ENCODE results near the gene APBB1IP.
"Not testable (repeated sequence)": the region's sequence is repeated elsewhere in the genome, so short reads cannot be mapped to it uniquely, and the experiment has no call there.

The APBB1IP gene

DNA sequence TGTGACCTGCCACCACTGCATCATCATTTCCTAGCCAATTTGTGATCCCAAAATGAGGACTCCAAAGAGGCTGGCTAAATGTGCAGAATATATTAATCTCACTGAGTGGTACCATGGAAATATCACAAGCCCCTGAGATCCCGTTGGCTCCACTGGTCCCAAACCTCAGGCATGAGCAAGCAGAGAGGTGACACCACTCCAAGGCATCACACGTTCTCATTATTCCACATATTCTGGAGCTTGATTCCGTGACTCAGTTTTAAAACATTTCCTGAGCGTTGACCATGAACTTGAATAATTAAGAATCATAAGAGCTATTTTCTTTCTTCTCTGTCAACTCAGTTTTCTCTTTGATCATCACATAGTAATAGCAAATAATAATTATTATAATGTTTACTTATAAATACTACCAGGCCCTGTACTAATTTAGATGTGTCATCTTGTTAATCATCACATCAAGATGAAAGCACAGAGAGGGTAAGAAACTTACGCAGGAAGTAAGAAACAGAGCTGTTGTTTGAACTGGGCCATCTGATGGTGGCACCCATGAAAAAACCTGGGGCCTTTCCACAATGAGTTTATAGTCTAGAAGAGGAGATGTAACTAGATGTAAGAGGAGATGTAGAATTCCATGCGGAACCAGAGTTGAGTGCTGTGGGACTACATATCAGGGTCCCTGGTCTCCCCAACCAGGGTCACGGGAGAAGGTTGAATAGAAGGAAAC, 3.5 kb downstream of the APBB1IP start:
- DNase-seq: no peak

DNA sequence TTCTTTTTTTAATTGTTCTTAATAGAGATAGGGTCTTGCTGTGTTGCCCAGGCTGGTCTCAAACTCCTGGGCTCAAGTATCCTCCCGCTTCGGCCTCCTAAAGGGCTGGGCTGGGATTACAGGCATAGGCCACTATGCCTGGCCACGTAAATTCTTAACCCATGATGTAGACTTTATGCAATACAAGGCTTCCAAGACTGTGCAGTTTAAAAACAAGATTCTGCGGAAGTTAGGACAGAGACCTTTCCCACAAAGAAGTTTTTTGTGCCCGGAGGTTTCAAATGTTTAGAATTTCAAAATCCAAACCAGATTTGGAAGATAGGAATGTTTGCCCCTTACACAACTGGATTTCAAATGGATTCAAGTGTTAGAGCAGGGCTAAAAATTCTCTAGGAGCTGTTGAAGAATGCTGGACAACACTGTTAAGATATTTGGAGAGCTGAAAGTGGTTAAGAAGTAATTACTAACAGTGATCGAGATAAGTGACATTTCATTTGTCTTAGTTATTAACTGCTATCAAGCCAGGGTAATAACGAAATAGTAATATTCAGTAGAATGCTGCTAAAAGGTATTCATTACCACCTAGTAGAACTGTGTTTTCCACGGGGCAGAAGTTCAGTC, 7.4 kb downstream of the APBB1IP start:
- no peak for DNase-seq

DNA sequence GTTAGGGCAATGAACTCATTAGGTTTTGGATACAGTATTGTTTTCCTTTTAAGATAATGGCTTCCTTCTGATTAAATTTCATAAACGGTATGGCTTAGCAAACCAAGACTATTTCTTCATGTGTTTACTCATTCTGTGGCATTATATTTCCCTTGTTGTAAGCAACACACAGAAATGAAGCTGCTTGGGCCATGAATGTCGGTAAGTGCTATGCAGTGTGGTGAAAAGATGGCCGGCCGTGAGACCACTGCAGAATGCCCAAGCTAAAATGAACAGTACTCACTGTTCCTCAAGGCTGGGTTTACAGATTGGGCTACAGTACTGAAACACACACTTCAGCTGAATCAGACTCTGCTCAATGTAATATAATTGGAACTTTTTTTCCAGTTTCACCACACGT, 8.1 kb downstream of the APBB1IP start:
- DNase-seq: no peak

DNA sequence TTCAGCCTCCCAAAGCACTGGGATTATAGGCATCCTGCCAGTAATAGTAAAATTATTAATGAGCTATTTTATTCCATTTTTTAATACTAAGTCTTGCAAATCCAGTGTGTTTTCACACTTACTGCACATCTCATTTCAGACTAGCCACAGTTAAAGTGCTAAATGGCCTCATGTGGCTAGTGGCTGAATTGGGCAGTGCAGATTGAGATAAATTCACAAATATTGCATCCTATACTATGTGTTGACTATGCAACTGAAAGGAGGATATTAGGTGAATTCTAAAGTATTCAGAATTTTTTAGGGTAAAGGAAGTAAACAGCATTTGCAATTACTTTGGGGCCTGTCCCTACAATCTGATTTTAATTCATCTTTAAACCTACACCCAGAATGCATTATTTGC, 10.2 kb downstream of the APBB1IP start:
- DNase-seq: peak; percentile 40

DNA sequence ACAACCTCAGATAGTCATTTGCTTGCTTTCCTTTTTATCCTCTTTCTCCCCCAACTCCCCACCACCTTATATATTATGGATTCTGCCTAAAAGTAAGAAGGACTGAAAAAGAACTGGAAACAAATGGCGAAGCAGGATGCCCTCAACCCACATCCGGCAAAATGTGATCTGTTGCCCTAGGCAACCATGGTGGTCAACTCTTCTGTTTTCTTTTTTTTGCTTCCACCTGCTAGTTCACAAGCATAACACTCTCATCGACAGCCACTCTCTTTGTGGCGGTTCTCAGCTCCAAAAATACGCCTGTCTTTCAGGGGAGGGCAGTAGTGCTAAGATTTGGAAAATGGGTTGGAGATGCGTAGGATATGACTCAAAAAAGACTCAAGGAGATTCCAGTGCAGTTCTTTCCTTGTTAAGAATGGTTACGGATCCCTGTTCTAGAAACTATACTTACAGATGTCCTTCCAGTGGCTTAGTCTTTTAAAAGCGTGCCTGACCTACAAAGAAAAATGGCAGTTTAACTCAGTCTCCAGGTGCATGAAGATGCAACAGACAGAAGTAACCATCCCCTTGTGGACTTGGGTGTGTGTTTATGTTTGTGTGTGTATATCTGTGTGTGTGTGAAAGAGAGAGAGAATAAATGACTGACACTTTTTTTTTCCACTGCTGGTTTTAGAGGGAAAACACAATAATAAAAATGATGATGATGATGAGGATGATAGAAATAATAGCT, 10.7 kb downstream of the APBB1IP start:
- DNase-seq: peak; percentile 64

DNA sequence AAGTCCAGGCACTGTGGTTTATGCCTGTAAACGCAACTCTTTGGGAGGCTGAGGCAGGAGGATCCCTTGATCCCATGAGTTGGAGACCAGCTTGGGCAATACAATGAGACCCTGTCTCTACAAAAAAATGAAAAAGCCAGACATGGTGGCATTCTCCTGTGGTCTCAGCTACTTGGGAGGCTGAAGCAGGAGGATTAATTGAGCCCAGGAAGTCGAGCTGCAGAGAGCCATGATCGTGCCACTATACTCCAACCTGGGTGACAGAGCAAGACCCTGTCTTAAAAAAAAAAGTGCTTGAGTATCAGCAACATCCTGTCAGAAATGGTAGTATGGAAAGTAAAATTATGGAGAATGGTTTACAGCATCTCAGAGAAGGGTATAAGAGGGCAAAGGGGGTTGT, 11.6 kb downstream of the APBB1IP start:
- DNase-seq: no peak

DNA sequence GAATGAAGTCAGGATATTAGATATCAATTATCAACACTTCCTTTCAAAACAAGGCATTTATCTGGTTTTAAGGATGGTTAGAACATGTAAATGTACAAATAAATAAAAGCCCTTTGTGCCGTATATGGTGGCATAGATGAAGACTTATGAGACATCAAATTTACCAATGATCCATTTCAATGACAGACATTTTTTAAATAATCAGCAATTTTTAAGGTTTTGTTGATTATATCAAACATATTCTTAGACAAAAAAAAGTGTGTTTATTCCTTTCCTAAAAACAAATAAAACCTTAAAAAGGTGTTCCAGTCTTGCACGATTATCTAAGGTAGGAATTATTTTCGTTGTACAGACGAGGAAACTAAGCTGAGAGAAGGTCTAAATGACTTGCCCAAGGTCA, 13.8 kb downstream of the APBB1IP start:
- DNase-seq: no peak

DNA sequence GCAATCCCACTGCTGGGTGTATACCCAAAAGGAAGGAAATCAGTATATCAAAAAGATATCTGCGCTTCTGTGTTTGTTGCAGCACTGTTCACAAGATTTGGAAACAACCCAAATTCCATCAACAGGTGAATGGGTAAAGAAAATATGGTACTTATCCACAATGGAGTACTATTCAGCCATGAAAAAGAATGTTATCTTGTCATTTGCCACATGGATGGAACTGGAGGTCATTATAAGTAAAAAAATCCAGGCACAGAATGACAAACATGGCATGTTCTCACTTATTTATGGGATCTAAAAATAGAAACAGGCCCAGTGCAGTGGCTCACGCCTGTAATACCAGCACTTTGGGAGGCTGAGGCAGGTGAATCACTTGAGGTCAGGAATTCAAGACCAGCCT, 15.7 kb downstream of the APBB1IP start:
- DNase-seq: no peak

DNA sequence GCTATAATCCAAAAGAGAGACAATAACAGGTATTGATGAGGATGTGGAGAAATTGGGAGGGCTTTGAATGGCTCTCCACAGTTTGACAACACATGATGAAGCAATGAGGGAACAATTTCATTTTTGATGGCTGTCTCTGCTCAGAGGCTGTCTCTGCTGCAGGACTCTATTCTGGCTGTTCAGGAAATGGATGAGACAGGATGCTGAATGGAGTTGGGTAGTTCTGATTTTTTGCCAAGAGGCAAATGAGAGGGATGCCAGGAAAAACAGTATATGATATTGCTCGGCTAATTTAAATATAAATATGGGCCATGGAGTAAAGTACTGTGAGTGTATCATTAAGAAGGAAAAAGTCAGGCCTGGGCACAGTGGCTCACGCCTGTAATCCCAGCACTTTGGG, 16.8 kb downstream of the APBB1IP start:
- DNase-seq: no peak

DNA sequence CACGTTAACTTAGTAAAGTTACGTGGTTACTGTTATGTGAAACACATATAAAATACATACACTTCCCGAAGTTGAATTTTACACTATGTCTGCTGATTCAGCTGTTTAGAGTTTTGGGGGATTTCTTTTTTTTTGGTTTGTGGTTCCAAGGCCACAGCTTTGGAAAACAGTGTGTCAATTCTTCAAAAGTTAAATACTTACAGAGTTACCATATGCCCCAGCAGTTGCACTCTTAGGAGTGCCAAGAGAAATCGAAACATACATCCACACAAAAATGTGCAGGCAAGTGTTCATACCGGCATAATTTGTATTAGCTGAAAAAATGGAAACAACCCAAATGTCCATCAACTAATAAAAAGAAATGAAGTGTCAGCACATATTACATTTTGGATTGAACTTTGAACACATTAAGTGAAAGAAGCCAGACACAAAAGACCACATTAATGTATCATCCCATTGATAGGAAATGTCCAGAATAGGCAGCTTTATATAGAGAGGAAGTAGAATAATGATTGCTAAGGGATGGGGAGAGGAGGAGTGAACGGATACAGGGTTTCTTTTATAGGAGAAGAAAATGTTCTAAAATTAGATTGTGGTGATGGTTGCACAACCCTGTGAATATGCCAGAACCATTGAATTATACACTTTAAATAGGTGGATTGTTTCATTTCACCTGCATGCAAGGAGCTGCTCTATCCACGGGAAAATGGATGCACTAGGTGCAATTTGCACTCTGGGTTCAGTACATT, 17.6 kb downstream of the APBB1IP start:
- no peak for DNase-seq

DNA sequence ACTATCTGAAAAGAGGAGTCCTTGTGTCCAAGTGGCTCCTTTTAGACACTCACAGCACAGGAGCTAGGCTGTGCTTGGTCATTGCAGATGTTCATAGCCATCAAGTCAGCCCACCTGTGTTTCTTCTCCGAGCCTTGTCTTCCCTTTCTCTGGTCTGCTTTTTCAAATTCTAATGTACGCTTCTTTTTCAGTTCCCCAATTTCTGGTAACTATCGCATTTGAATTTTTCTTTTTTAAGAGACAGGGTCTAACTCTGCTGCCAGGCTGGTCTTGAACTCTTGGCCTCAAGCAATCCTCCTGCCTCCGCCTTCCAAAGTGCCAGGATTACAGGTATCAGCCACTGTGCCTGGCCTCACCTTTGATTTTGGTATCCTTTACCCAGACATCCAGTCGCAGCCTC, 18.9 kb downstream of the APBB1IP start:
- DNase-seq: no peak

DNA sequence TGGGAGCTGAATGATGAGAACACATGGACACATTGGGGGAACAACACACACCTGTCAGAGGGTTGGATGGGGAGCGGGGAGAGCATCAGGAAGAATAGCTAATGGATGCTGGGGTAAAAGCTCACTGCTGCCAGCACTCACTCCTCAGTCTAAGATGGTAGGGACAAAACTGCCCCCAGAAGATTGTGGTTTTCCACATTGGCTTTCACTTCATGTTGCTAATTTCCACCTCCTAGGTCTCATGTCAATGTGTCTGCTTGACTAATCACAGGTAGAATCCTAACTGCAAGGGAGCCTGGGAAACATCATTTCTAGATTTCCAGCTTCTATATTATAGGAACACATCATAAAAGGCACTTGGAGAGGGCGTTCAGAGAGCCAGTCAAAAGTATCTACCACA, 22.6 kb downstream of the APBB1IP start:
- no peak for DNase-seq

DNA sequence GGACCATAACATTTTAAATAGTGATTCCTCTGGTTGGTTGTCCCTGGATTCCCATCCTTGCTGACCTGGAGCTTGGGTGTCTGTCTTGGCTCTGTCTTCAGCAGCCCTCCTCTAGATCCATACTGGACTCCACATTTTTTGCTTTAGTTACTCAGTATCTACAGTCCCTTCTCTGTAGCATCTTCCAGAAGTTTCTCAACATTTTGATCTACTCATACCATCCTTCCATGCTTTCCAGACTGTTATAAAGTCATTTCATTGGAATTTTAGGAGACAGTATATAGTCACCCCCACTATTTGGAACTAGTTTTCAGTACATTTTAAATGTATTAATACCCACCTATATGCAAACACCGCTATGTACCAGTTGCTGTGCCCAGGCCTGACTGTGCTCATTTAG, 25.8 kb downstream of the APBB1IP start:
- DNase-seq: no peak

DNA sequence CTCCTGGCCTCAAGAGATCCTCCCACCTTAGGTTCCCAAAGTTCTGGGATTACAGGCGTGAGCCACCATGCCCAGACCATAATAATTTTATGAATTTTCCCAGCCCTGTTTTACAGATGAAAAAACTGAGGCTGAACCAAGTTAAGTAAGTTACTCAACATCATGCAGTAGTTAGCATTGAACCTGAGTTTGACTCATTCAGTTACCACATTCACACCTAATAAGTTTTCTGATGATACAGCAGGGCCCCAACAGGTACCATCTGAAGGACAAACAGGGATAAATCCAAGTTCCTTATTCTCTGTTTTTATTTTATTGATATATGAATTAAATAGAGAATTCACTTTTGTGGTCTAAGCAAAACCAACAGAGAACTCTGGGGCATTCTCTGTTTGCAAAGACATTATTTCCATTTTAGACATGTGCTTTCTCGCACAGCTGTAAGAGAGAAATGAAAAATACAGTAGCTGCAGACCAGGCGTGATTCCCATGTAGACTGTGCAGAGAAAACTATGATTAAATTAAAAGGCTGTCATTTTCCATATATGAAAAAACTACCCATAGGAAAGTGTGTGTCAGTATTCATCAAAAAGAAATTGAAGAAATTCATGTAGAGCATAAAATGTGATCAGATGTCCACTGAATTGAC, 26.6 kb downstream of the APBB1IP start:
- no peak for DNase-seq

DNA sequence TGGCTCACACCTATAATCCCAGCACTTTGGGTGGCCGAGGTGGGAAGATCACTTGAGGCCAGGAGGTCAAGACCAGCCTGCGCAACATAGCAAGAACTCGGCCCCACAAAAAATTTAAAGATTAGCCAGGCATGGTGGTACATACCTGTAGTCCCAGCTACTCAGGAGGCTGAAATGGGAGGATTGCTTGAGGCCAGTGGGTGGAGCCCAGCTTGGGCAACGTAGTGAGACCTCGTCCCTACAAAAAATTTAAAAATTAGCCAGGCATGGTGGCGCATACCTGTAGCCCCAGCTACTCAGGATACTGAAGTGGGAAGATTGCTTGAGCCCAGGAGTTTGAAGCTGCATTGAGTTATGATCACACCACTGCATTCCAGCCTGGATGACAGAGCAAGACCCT, 28.4 kb downstream of the APBB1IP start:
- not testable (repeated sequence) for DNase-seq

DNA sequence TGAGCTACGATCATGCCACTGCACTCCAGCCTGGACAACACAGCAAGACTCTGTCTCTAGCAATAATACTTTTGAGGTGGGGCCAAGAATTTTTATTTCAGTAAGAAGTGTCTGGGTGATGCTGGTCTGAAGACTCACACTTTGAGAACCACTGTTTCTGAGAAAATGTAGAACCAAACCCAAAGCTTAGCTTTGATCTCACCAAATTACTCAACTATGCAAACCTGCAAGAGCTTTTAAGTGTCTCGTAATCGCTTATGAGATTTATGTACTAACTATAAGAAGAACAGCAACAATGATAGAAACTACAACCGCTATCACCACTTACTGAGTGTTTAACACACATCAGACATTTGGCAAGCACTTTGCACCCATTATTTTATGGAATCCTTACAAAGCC, 29.5 kb downstream of the APBB1IP start:
- no peak for DNase-seq

DNA sequence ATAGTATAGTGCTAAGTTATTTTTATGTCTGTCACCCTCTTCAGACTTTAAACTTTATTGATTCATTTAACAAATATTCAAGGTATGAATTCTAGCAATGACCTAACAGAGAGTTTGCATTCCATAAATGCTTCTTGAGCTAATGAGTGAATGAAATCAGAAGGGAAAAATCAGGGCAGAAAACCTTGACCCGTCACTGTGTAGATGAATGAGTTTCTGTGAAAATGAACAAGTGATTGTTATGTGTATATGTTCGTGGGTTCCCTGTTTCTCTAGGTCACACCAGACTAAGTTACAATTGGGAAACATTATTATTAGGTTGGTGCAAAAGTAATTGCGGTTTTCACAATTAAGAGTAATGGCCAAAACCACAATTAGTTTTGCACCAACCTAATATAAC, 30.1 kb downstream of the APBB1IP start:
- DNase-seq: no peak

DNA sequence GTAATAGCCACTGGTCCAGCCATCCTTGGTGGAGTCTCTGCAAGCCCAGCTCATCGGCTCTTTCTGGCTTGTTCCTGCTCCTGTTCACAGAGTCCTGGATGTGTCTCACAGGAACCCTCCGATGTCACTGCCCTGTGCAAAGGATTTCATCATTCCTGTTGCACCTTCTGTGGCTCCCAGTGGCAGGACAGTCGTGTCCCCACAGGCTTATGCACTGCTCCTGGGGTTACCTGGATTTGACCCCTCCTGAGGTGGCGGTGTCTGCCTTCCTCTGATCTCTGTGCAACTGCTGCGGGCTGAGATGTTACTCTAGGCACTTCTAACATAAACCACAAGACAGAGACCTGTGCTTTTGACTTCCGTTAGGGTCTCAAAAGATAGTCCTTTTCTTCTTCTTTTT, 30.6 kb downstream of the APBB1IP start:
- no peak for DNase-seq

DNA sequence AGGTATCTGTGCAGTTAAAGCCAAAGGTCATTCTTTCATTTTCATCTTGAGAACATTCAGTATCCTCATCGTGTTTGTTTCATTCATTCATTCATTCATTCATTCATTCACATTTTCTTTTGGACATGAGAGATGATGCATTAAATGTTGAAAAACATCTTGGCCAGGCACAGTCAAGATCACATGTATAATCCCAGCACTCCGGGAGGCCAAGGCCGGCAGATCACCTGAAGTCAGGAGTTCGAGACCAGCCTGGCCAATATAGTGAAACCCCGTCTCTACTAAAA, 34.3 kb downstream of the APBB1IP start:
- DNase-seq: no peak

DNA sequence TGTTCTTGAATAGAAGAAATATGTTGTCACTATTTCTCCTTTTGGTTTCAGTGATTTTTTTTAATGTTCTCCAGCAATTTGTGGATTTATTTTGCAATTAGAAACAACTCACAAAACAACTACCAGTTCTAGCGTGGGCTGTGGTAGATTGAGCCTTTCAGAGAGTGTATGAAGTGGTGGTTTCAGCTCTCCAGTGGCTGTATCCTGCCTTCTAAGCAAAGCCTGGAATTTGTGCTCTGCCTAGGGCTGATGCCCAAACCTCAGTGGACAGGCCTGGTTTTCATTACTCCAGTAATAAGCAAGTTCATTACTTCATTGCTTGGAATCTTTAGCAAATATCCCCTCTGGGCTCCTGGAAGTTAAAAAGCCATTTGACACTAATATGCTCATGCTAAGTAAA, 35.9 kb downstream of the APBB1IP start:
- no peak for DNase-seq

DNA sequence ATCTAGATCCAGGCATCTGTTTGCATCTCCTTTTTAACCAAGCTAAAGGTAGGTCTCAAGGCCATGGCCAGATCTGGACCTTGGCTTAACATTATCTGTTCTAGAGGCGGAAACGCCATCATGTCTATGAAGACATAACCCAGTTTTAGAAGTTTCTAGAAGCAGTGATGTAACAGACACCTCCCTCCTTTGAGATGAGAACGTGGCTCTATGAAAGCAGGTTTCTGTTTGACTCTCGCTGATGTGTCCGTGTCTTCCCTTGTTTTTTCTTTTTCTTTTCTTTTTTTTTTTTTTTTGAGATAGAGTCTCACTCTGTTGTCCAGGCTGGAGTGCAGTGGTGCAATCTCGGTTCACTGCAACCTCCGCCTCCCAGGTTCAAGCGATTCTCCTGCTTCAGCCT, 36.7 kb downstream of the APBB1IP start:
- not testable (repeated sequence) for DNase-seq

DNA sequence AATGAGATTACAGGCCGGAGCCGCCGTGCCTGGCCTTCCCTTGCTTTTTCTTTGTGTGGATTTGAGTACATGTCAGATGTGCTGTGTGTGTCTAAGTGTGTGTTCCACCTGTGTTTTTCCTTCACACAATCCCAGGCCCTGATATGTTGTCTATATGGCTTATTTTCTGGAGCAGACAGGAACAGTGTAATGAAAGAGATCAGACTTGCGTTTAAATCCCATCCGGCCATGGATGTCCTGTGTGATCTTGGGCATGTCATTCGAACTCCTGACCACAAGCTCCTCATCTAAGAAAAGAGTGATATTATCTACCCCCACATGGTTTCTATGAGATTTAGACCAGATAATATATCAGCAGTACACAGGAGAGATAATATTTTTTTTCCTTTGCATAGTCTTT, 37.2 kb downstream of the APBB1IP start:
- peak; percentile 57 for DNase-seq

DNA sequence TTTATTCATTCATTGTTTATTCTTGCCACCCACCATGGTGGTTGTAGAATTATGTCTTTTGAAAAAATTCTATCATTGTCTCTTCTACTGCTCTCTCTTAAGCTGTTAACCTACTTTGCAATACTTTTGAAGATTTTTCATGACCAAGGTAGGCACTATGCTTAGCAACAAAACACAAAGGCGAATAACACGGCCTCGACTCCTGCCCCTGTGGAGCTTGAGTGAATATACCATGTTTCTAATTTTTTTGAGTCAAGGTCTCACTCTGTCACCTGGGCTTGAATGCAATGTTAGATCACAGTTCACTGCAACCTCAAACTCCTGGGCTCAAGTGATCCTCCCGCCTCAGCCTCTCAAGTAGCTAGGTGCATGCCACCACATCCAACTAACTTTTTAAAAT, 39.4 kb downstream of the APBB1IP start:
- no peak for DNase-seq

Measured in hematopoietic multipotent progenitor cell treated with erythropoietin and hydrocortisone succinate and interleukin-3 and kit ligand, for 6 days (in vitro differentiated cells).